NOMO-1 treated with dmso at 0.1 percent for 144 hours (cell line): ENCODE results near the gene NMT2.
"Not testable (repeated sequence)": the region's sequence is repeated elsewhere in the genome, so short reads cannot be mapped to it uniquely, and the experiment has no call there.

Experiments
- DNase-seq: peaks from one replicate; lab custom pipeline; 2025; ENCODE audit not compliant: unreplicated experiment; lab: John Stamatoyannopoulos, UW

Gene NMT2

GRCh38 chr10:15168291-15168785 lies at the start of gene NMT2:
TSS of gene NMT2 (minus strand) at chr10:15168693. CDS start at chr10:15168612, 81 bp downstream.
- peak; percentile 79 for DNase-seq

GRCh38 chr10:15216700-15217099 lies 48.2 kb upstream of the NMT2 start:
- no peak for DNase-seq

DNA sequence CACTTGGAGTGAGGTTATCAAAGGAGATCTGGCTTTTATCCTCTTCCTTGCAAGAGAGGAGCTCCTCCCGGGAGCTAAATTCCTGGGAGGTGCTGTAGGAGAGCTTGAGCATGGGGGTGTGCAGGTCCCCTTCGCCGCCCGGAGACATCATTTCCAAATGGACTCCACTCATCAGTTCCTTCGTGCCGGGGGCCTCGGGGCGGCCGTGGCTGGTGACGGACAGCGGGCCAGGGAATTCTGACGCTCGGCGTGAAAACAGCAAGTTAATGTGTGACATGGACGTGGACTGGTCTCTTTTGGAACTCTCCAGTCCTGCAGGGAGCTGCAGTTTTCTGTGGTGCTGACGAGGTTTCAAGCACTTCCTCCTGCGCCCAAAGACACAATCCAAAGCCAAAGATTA lies 45.7 kb upstream of the NMT2 start:
- no peak for DNase-seq

- no peak for DNase-seq
Observed at GRCh38 chr10:15213461-15213861, 45.0 kb upstream of the NMT2 start.

GRCh38 chr10:15211464-15211979 lies 43.0 kb upstream of the NMT2 start:
- no peak for DNase-seq

DNA sequence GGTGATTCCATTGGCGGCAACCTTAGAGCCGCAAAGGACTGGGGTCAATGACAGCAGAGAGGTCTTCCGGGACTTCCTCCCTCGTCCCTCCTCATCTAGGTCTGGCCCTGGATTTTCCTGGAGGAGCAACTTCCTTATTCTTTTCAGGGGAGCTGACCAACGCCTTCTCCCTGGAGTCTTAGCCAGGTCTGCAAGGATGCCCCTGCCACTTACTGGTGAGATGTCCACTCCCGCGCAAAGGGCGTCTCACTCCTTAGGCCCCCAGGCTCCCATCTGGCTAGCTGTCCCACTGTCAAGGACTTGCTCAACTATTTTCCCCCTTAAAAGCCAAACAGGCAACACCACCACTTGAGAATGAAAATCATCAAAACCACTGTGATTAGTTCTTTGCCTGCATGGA lies 42.0 kb upstream of the NMT2 start:
- DNase-seq, result no peak

DNA sequence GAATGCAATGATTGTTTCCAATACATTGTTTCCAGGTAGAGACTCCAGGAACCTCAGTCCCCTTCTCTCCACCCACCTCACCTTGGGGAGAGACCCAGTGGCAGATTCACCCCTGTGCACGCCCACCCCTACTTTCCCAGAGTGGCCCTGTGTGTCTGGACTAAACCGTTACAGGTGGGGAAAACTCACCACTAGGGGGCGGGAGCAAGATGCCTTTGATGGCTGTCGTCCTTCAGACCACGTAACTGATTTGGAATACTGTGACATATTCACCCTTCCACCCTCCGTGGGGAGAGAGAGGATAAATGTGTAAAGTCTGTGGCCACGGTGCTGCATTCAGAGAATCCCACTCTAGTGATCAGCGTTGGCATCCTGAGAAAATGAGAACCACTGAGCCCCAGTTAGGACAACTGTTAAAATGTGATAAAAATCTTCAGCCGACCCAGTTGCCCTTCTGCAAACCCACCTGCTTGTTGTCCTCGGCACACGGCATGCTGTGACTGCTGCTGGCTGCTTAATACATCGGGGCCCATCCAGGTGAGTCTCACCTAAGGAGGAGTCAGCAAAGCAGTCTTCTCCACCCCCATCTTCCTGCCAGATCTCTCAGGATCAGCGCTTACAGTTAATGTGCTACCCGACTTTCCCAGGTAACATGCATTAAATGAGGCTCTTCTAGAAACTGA lies 41.5 kb upstream of the NMT2 start:
- no peak for DNase-seq

DNA sequence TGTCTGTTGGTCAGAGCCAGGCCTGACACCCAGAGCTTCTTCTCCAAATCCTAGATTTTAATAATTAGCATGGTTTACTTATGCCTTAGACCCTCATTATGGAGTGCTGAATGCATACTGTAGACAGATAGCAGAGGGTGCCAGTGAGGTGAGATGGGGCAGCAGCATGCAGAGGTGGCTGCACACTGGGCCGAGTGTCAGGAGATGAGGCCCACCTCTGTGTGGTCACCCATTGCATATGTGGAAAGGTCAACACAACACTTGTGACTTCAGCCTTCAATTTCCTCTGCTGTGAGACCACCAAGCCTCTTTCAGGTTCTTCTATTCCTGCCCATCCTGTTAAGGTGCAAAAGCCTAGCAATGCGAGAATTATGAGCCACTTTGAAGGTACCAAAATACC lies 39.7 kb upstream of the NMT2 start:
- DNase-seq, result no peak

GRCh38 chr10:15207410-15207809 lies 38.9 kb upstream of the NMT2 start:
- DNase-seq, result not testable (repeated sequence)

GRCh38 chr10:15202639-15203038 lies 34.1 kb upstream of the NMT2 start:
- no peak for DNase-seq

- DNase-seq, result not testable (repeated sequence)
Observed at GRCh38 chr10:15202301-15202621, 33.8 kb upstream of the NMT2 start.

- DNase-seq, result no peak
Observed at GRCh38 chr10:15201589-15202300, 33.3 kb upstream of the NMT2 start.

- no peak for DNase-seq
Observed at GRCh38 chr10:15200626-15201025, 32.1 kb upstream of the NMT2 start.

DNA sequence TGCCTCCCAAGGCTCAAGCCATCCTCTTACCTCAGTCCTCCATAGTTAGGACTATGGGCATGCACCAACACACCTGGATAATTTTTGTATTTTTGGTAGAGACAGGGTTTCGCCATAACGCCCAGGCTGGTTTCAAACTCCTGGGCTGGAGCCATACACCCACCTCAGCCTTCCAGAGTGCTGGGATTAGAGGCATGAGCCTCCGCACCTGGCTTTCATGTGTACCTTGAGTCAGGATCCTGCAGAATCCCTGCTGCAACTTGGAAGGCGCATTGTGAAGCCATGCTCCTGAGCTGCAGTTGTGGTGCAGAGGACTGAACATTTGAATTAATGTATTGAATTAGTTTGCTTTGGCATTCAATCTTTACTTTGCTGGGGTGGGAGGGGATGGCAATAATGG lies 29.4 kb upstream of the NMT2 start:
- DNase-seq, result no peak

- no peak for DNase-seq
Observed at GRCh38 chr10:15197276-15197675, 28.8 kb upstream of the NMT2 start.

- no peak for DNase-seq
Observed at GRCh38 chr10:15196021-15196834, 27.7 kb upstream of the NMT2 start.

GRCh38 chr10:15189133-15189885 lies 20.8 kb upstream of the NMT2 start:
- peak; percentile 50 for DNase-seq

DNA sequence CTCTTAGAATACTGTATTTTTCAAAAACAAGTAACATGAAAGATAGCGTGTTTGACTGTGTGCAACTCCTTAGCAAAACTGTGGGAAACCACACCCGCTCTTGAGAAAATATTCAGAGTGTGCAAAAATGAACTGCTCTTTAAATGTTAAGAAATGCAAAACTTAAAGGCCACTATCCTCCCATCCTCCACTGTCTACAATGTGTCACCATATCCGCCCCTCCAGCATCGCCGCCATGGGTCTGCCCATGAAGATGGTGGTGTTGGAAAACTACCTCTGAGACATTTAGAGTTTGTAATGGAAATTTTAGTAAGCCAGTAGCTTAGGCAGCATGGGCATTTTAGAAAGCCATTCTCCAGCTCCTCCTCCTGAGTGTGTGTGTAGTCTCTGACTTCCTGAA lies 20.1 kb upstream of the NMT2 start:
- no peak for DNase-seq

DNA sequence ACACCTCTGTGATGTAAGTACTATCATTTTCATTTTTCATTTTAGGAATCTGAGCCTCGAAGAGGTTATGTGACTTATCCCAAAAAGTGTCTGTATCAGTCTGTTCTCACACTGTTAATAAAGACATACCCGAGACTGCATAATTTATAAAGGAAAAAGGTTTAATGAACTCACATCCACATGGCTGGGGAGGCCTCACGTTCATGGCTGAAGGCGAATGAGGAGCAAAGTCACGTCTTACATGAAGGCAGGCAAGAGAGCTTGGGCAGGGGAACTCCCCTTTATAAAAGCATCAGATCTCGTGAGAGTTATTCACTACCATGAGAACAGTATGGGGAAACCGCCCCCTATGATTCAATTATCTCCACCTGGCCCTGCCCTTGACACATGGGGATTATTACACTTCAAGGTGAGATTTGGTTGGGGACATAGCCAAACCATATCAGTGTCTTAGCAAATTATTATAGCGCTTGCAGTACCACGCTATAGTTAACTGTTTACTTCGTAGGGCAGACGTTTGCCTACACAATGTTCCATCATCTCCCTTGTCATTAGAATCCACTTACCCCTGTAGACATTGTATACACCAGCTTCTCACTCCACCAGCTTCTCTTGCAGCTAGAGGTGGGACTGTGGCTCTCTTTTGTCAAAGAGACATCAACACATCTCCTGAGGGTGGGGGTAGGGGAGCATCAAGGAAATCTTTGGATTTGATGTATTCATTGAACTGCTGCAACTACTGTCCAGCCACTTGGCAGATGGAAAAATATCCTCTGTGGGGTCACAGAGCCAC lies 15.4 kb upstream of the NMT2 start:
- no peak for DNase-seq

- no peak for DNase-seq
Observed at GRCh38 chr10:15182540-15183207, 14.2 kb upstream of the NMT2 start.
